ENCODE results near the gene CLCN7. TPM values are rescaled to one million over a fixed set of nuclear protein-coding genes. Genes with fewer than 3 reads are reported as not detected.

The CLCN7 gene
- total and polyA plus RNA-seq, 2 experiments from 2014 or later, result 17.4 to 53.8 TPM

DNA sequence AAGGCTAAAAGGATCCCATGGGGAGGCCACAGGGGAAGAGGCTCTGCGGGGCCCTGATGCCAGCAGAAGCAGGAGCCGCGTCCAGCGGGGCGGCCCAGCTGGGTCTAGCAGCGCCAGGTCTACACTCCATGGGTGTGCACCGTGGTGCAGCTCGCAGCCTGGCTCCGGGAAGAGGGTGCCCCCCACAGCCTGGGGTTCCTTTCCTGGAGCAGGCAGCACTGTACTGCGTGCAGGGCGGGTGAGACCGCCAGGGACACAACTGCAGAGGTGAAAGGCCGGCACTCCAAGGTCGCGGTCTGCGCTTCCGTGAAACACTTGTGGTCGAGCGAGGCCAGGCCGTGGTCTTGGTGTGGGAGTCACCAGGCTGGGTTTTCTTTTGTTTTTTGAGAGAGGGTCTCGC lies 24.0 kb downstream of the CLCN7 start:
- Mint-ChIP-seq H3K9me3 (no peaks in the 10 kb centered on the region), H3K4me1 (no peaks in the 10 kb centered on the region), H3K27ac (no peak overlapping the region), H3K27me3 (ENCODE audit: insufficient read depth, low read depth, poor library complexity) (peaks cover 9% of the 10 kb centered on the region), H3K4me3 (no peak overlapping the region), H3K36me3 (ENCODE audit: low read depth) (peaks cover 12% of the 10 kb centered on the region)
- DNase-seq (ENCODE audit: low spot score) (no peak), ATAC-seq (no peak)
- H3K36me3 ChIP-seq (ENCODE audit: insufficient read depth), result no peaks in the 10 kb centered on the region
- no peaks in the 10 kb centered on the region for H3K9me2 ChIP-seq (ENCODE audit: insufficient read depth)
- no peaks in the 10 kb centered on the region for H3K27me3 ChIP-seq (ENCODE audit: insufficient read depth)
- TF ChIP-seq JUNB (IDR thresholded peaks at IDR 0.05; ENCODE audit: unreplicated experiment) (no peak), CREB1 (CRISPR knock-in tag; IDR thresholded peaks at IDR 0.05; ENCODE audit: low read depth) (no peak), EZH2 (IDR thresholded peaks at IDR 0.05; ENCODE audit: low read depth, unreplicated experiment) (no peak), NANOG (IDR thresholded peaks at IDR 0.05; ENCODE audit: borderline replicate concordance) (no peak), STAT1 (IDR thresholded peaks at IDR 0.05; ENCODE audit: unreplicated experiment) (no peak), POLR2AphosphoS5 (IDR thresholded peaks at IDR 0.05; ENCODE audit: low read depth) (no peak), CTCF (conservative IDR thresholded peaks at IDR 0.05; ENCODE audit: low read depth in 2 of 2) (no peak), EZH2phosphoT487 (IDR thresholded peaks at IDR 0.05; ENCODE audit: unreplicated experiment) (no peak), ZNF331 (CRISPR knock-in tag; IDR thresholded peaks at IDR 0.05; ENCODE audit: low read depth) (no peak), ETS1 (IDR thresholded peaks at IDR 0.05) (no peak), ZNF462 (CRISPR knock-in tag; IDR thresholded peaks at IDR 0.05) (no peak), ZNF114 (CRISPR knock-in tag; IDR thresholded peaks at IDR 0.05) (no peak)
- TF ChIP-seq, protein P1, sequence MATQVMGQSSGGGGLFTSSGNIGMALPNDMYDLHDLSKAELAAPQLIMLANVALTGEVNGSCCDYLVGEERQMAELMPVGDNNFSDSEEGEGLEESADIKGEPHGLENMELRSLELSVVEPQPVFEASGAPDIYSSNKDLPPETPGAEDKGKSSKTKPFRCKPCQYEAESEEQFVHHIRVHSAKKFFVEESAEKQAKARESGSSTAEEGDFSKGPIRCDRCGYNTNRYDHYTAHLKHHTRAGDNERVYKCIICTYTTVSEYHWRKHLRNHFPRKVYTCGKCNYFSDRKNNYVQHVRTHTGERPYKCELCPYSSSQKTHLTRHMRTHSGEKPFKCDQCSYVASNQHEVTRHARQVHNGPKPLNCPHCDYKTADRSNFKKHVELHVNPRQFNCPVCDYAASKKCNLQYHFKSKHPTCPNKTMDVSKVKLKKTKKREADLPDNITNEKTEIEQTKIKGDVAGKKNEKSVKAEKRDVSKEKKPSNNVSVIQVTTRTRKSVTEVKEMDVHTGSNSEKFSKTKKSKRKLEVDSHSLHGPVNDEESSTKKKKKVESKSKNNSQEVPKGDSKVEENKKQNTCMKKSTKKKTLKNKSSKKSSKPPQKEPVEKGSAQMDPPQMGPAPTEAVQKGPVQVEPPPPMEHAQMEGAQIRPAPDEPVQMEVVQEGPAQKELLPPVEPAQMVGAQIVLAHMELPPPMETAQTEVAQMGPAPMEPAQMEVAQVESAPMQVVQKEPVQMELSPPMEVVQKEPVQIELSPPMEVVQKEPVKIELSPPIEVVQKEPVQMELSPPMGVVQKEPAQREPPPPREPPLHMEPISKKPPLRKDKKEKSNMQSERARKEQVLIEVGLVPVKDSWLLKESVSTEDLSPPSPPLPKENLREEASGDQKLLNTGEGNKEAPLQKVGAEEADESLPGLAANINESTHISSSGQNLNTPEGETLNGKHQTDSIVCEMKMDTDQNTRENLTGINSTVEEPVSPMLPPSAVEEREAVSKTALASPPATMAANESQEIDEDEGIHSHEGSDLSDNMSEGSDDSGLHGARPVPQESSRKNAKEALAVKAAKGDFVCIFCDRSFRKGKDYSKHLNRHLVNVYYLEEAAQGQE (IDR thresholded peaks at IDR 0.05; ENCODE audit: unreplicated experiment), result no peak
- H3K4me3 ChIP-seq, result no peak overlapping the region
- H2AFZ ChIP-seq, result no peak overlapping the region
- H3K4me1 ChIP-seq (ENCODE audit: insufficient read depth), result no peaks in the 10 kb centered on the region
- no peaks in the 10 kb centered on the region for H3K79me2 ChIP-seq (replicated peaks; ENCODE audit: insufficient read depth)
- H3K27ac ChIP-seq (ENCODE audit: low read depth), result no peak overlapping the region
- no peaks in the 10 kb centered on the region for H3F3A ChIP-seq (replicated peaks; ENCODE audit: low read depth)
- no peaks in the 10 kb centered on the region for H4K20me1 ChIP-seq (replicated peaks; ENCODE audit: insufficient read depth)
- no peak overlapping the region for H3K4me2 ChIP-seq

Measured in GM23338 (cell line).